Measurements from ENCODE around the gene SOX6.

GRCh38 chr11:16193897-16194381 is 162.4 kb downstream of the SOX6 start:
- no peak for TF ChIP-seq POLR2A (IDR thresholded peaks at IDR 0.05)
- no peak for TF ChIP-seq CTCF (IDR thresholded peaks at IDR 0.05)
- no peak for TF ChIP-seq EP300 (IDR thresholded peaks at IDR 0.05)
